Renal pelvis (tissue), 4 donors: ENCODE results near the gene ZFP92. TPM values are rescaled to one million over a fixed set of nuclear protein-coding genes. Genes with fewer than 3 reads are reported as not detected.

Source experiments
- DNase-seq: peaks from one replicate; pipeline ENCODE4 v3.0.0-alpha.2; 2013
- polyA plus RNA-seq, 3 donors: library from polyadenylated mRNA; unstranded; fragments of 120-200 nt; gene quantifications; one replicate each; pipeline ENCODE4 v1.2.1, GENCODE V29; 2013; ENCODE audit not compliant: insufficient read length in 3 of 3

Gene ZFP92
- polyA plus RNA-seq, 3 donors, result 0.87 to 1.1 (median 0.99) TPM

- DNase-seq, result no peak
These were observed 24.6 kb downstream of the ZFP92 start for GRCh38 chrX:153435845-153436244.

GRCh38 chrX:153438532-153438931 lies 27.3 kb downstream of the ZFP92 start:
- no peak for DNase-seq

GRCh38 chrX:153439977-153440376 lies 28.7 kb downstream of the ZFP92 start:
- DNase-seq, result no peak

GRCh38 chrX:153440556-153441135 lies 29.4 kb downstream of the ZFP92 start:
- no peak for DNase-seq

GRCh38 chrX:153441296-153441695 lies 30.0 kb downstream of the ZFP92 start:
- DNase-seq, result no peak

- DNase-seq, result no peak
These were observed 30.7 kb downstream of the ZFP92 start for GRCh38 chrX:153441981-153442380.

GRCh38 chrX:153442463-153442862 lies 31.2 kb downstream of the ZFP92 start:
- no peak for DNase-seq

GRCh38 chrX:153443476-153444332 lies 32.4 kb downstream of the ZFP92 start:
- DNase-seq, result no peak

GRCh38 chrX:153444333-153445011 lies 33.2 kb downstream of the ZFP92 start:
- DNase-seq, result no peak

- DNase-seq, result no peak
These were observed 34.0 kb downstream of the ZFP92 start for GRCh38 chrX:153445106-153445855.

- no peak for DNase-seq
These were observed 34.8 kb downstream of the ZFP92 start, which contains the start of gene TREX2 for GRCh38 chrX:153445856-153446635. Gene TREX2 (minus strand): TSS chrX:153446056. CDS start chrX:153445430, 626 bp downstream.

GRCh38 chrX:153446636-153446936 lies 35.3 kb downstream of the ZFP92 start:
- DNase-seq, result no peak

- DNase-seq, result no peak
These were observed 35.8 kb downstream of the ZFP92 start for GRCh38 chrX:153446950-153447580.

GRCh38 chrX:153447581-153447960 lies 36.3 kb downstream of the ZFP92 start:
- DNase-seq, result no peak

GRCh38 chrX:153448556-153449367 lies 37.5 kb downstream of the ZFP92 start:
- DNase-seq, result no peak

GRCh38 chrX:153449368-153450113 lies 38.3 kb downstream of the ZFP92 start:
- no peak for DNase-seq

- no peak for DNase-seq
These were observed 39.1 kb downstream of the ZFP92 start for GRCh38 chrX:153450114-153450948.

- DNase-seq, result no peak
These were observed 39.6 kb downstream of the ZFP92 start for GRCh38 chrX:153450949-153451277.
